A204.1 (cell line): ENCODE measurements around the gene MRPL37.

Source experiments
- FAIRE-seq: peaks from 2 replicates; lab custom pipeline; 2012; peaks lifted over from hg19 to GRCh38; lab: Jason Lieb, UNC

The MRPL37 gene

GRCh38 chr1:54266195-54266594 lies 66.2 kb downstream of the MRPL37 start:
- no peak for FAIRE-seq

- no peak for FAIRE-seq
These were observed 66.9 kb downstream of the MRPL37 start for GRCh38 chr1:54266908-54267307.
